GM13977 (cell line): Measurements from ENCODE around the gene UQCR10.

Experiments used
- DNase-seq: peaks from one replicate; pipeline ENCODE4 v3.0.0; 2012; ENCODE audit warnings: low spot score
- CTCF ChIP-seq: IDR thresholded peaks from 2 replicates; pipeline ENCODE4 v1.5.1; 2012; ENCODE audit warnings: mild to moderate bottlenecking, control low read depth; ENCODE audit not compliant: insufficient read depth; ENCODE audit errors: extremely low read depth, missing control alignments
- in situ Hi-C: fragments of 300-500 bp; cut with MboI; formaldehyde crosslinking; loops from one replicate; pipeline ENCODE4 v1.12.0; 2022; ENCODE audit warnings: low sequenced_read_pairs, low pct_unique_long_range_greater_than_20kb, mixed read lengths, inconsistent platforms; ENCODE audit not compliant: unreplicated experiment

UQCR10 gene

GRCh38 chr22:29742326-29742725 lies 24.8 kb upstream of the UQCR10 start:
- DNase-seq = no peak
- TF ChIP-seq CTCF = no peak
- in situ Hi-C loops = no loop called here

- no peak for DNase-seq
- in situ Hi-C loops = no loop called here
Measured at GRCh38 chr22:29744902-29745301, 22.3 kb upstream of the UQCR10 start.

GRCh38 chr22:29747832-29748231 lies 19.3 kb upstream of the UQCR10 start:
- no peak for DNase-seq
- in situ Hi-C loops = no loop called here
- TF ChIP-seq CTCF = no peak

More at GRCh38 chr22:29744902-29745301, 22.3 kb upstream of the UQCR10 start:
- no peak for TF ChIP-seq CTCF

GRCh38 chr22:29748248-29748893 lies 18.8 kb upstream of the UQCR10 start:
- TF ChIP-seq CTCF = no peak
- in situ Hi-C loops = no loop called here
- DNase-seq = no peak

DNA sequence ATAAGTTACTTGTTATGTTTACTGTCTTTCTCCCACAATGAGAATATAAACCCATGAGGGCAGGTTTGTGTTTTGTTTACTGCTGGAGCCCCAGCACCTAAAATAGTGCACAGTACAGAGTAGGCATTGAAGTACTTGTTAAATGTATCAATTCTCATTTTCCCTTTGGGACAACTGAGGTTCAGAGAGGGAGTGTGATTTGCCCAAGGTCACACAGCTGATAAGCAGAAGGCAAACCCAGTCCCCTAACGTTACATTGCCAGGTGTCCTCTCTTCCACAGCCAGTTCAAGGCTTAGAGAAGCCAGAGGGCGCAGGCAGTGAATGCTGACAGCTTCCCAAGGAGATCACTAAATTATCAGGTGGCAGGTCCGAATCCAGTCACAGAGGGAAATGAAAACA lies 17.1 kb upstream of the UQCR10 start:
- in situ Hi-C loops = no loop called here
- no peak for DNase-seq
- TF ChIP-seq CTCF = no peak

GRCh38 chr22:29750559-29751538 lies 16.3 kb upstream of the UQCR10 start:
- no peak for TF ChIP-seq CTCF
- in situ Hi-C loops = no loop called here
- no peak for DNase-seq
